GM12878 (cell line): ENCODE results near the gene RICTOR.

Experiments
- BHLHE40 ChIP-seq, 2 experiments: fragments of 450-650 bp in 1 of 2; IDR thresholded peaks; 2 replicates each; pipeline ENCODE4 v1.6.1; 2011 to 2017; ENCODE audit warnings: low read depth in 2 of 2, borderline replicate concordance in 1 of 2, improper control_type of control experiment in 1 of 2, low read length in 1 of 2, mild to moderate bottlenecking in 1 of 2
- HDAC2 ChIP-seq: fragments of 200-600 bp; sonication (generic); IDR thresholded peaks from 2 replicates; pipeline ENCODE4 v1.6.1; 2017
- SRF ChIP-seq, 2 experiments: IDR thresholded peaks; 2 replicates each; pipeline ENCODE4 v1.6.1; 2011; ENCODE audit warnings: low read depth in 2 of 2, low read length in 2 of 2, mild to moderate bottlenecking in 1 of 2, moderate library complexity in 1 of 2
- ZSCAN29 ChIP-seq: fragments of 450-650 bp; IDR thresholded peaks from 2 replicates; pipeline ENCODE4 v1.6.1; 2017; ENCODE audit warnings: mild to moderate bottlenecking, moderate library complexity
- TF ChIP-seq, protein P1 (sequence below): IDR thresholded peaks from 2 replicates; pipeline ENCODE4 v1.6.1; 2011; ENCODE audit warnings: mild to moderate bottlenecking, low read depth, low read length, moderate library complexity; ENCODE audit not compliant: insufficient replicate concordance

GRCh38 chr5:39121315-39121714, 47.1 kb upstream of the RICTOR start:
- TF ChIP-seq SRF (IDR thresholded peaks at IDR 0.05; ENCODE audit: low read depth in 2 of 2, low read length in 2 of 2) (no peak), BHLHE40 (IDR thresholded peaks at IDR 0.05; ENCODE audit: borderline replicate concordance in 1 of 2, low read depth in 2 of 2, low read length in 1 of 2) (no peak), HDAC2 (no peak), ZSCAN29 (no peak)
- TF ChIP-seq, protein P1, sequence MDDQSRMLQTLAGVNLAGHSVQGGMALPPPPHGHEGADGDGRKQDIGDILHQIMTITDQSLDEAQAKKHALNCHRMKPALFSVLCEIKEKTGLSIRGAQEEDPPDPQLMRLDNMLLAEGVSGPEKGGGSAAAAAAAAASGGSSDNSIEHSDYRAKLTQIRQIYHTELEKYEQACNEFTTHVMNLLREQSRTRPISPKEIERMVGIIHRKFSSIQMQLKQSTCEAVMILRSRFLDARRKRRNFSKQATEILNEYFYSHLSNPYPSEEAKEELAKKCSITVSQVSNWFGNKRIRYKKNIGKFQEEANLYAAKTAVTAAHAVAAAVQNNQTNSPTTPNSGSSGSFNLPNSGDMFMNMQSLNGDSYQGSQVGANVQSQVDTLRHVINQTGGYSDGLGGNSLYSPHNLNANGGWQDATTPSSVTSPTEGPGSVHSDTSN = no peak
